HepG2 (cell line): ENCODE results near the gene ACADVL. TPM values are rescaled to one million over a fixed set of nuclear protein-coding genes. Genes with fewer than 3 reads are reported as not detected.

Experiments used
- CEBPB ChIP-seq: IDR thresholded peaks from 2 replicates; pipeline ENCODE4 v1.6.1; 2011; ENCODE audit warnings: low read depth, low read length, improper control_type of control experiment, borderline replicate concordance
- DMAP1 ChIP-seq: IDR thresholded peaks from 2 replicates; pipeline ENCODE4 v1.6.1; 2016
- FOXK2 ChIP-seq: fragments of 450-650 bp; IDR thresholded peaks from 2 replicates; pipeline ENCODE4 v1.6.1; 2016
- JUND ChIP-seq: sonication (generic); formaldehyde crosslinking; IDR thresholded peaks from 2 replicates; pipeline ENCODE4 v1.8.0; 2022; ENCODE audit warnings: mild to moderate bottlenecking, missing genetic modification reagents
- KMT2B ChIP-seq: IDR thresholded peaks from 2 replicates; pipeline ENCODE4 v1.6.1; 2016; ENCODE audit warnings: missing genetic modification reagents, missing compliant biosample characterization
- PHF8 ChIP-seq: sonication (generic); formaldehyde crosslinking; IDR thresholded peaks from 2 replicates; pipeline ENCODE4 v1.5.0; 2020; ENCODE audit warnings: missing genetic modification reagents
- SIN3A ChIP-seq: IDR thresholded peaks from 2 replicates; pipeline ENCODE4 v1.6.1; 2011; ENCODE audit warnings: low read depth, mild to moderate bottlenecking, control low read depth, low read length, borderline replicate concordance
- SP2 ChIP-seq: sonication (generic); formaldehyde crosslinking; IDR thresholded peaks from 2 replicates; pipeline ENCODE4 v1.5.1; 2020; ENCODE audit warnings: mild to moderate bottlenecking, missing genetic modification reagents
- ZFP37 ChIP-seq: sonication (generic); formaldehyde crosslinking; IDR thresholded peaks from 2 replicates; pipeline ENCODE4 v1.4.0; 2020; ENCODE audit warnings: missing genetic modification reagents, borderline replicate concordance
- ZFY ChIP-seq: sonication (generic); formaldehyde crosslinking; IDR thresholded peaks from 2 replicates; pipeline ENCODE4 v1.4.0; 2020; ENCODE audit warnings: missing genetic modification reagents
- ZNF205 ChIP-seq: IDR thresholded peaks from 2 replicates; pipeline ENCODE4 v1.6.1; 2018; ENCODE audit warnings: missing biosample characterization, missing genetic modification reagents
- ZNF563 ChIP-seq: sonication (generic); formaldehyde crosslinking; IDR thresholded peaks from 2 replicates; pipeline ENCODE4 v1.8.0; 2022; ENCODE audit warnings: mild to moderate bottlenecking, moderate library complexity, missing genetic modification reagents
- ZNF607 ChIP-seq: sonication (generic); formaldehyde crosslinking; IDR thresholded peaks from 2 replicates; pipeline ENCODE4 v1.5.1; 2020; ENCODE audit warnings: missing genetic modification reagents, mild to moderate bottlenecking, borderline replicate concordance
- ZNF709 ChIP-seq: sonication (generic); formaldehyde crosslinking; IDR thresholded peaks from 2 replicates; pipeline ENCODE4 v1.5.0; 2020; ENCODE audit warnings: mild to moderate bottlenecking, missing genetic modification reagents
- ZNF740 ChIP-seq: sonication (generic); formaldehyde crosslinking; IDR thresholded peaks from 2 replicates; pipeline ENCODE4 v1.4.0; 2020; ENCODE audit warnings: missing genetic modification reagents
- ZNF746 ChIP-seq: sonication (generic); formaldehyde crosslinking; IDR thresholded peaks from 2 replicates; pipeline ENCODE4 v1.8.0; 2022; ENCODE audit warnings: mild to moderate bottlenecking, missing genetic modification reagents
- ZNF782 ChIP-seq: sonication (generic); formaldehyde crosslinking; IDR thresholded peaks from 2 replicates; pipeline ENCODE4 v1.4.0; 2020; ENCODE audit warnings: missing genetic modification reagents, mild to moderate bottlenecking, borderline replicate concordance
- ZSCAN21 ChIP-seq: sonication (generic); formaldehyde crosslinking; IDR thresholded peaks from 2 replicates; pipeline ENCODE4 v1.8.0; 2022; ENCODE audit warnings: mild to moderate bottlenecking, missing genetic modification reagents, moderate library complexity, borderline replicate concordance
- polyA plus RNA-seq, 8 experiments: library from polyadenylated mRNA; depleted of rRNA in 3 of 8; stranded (reverse) in 7 of 8; unstranded in 1 of 8; fragments of >200 nt; fragmentation: Illumina TruSeq in 4 of 8; extraction: Trizol in 4 of 8; gene quantifications; 2 replicates each; pipeline versions ENCODE4 v1.2.1 to v1.2.3, GENCODE V29; 2011 to 2016; ENCODE audit warnings: low read depth in 4 of 8, missing spikeins in 1 of 8, mixed read lengths in 1 of 8; ENCODE audit not compliant: insufficient read depth in 1 of 8
- total RNA-seq, 5 experiments: library from RNA; depleted of rRNA; stranded (reverse); fragments of >200 nt; fragmentation: Illumina TruSeq; extraction: Trizol; gene quantifications; 2 replicates each; pipeline ENCODE4 v1.2.3, GENCODE V29; 2016; ENCODE audit warnings: low read depth in 1 of 5
- TF ChIP-seq, protein P1 (sequence below): sonication (generic); formaldehyde crosslinking; IDR thresholded peaks from 2 replicates; pipeline ENCODE4 v1.4.0; 2020; ENCODE audit warnings: low read depth, missing genetic modification reagents
- TF ChIP-seq, protein P2 (sequence below): sonication (generic); formaldehyde crosslinking; IDR thresholded peaks from 2 replicates; pipeline ENCODE4 v1.4.0; 2020; ENCODE audit warnings: missing genetic modification reagents, borderline replicate concordance
- TF ChIP-seq, protein P3 (sequence below): sonication (generic); formaldehyde crosslinking; IDR thresholded peaks from 2 replicates; pipeline ENCODE4 v1.4.0; 2020; ENCODE audit warnings: missing genetic modification reagents, borderline replicate concordance

The ACADVL gene
- total and polyA plus RNA-seq, 2 of the 13 experiments (the other 11 are each of a cell fraction or from before 2014, with no cell fraction given): 219 to 412 TPM

- TF ChIP-seq, protein P1, sequence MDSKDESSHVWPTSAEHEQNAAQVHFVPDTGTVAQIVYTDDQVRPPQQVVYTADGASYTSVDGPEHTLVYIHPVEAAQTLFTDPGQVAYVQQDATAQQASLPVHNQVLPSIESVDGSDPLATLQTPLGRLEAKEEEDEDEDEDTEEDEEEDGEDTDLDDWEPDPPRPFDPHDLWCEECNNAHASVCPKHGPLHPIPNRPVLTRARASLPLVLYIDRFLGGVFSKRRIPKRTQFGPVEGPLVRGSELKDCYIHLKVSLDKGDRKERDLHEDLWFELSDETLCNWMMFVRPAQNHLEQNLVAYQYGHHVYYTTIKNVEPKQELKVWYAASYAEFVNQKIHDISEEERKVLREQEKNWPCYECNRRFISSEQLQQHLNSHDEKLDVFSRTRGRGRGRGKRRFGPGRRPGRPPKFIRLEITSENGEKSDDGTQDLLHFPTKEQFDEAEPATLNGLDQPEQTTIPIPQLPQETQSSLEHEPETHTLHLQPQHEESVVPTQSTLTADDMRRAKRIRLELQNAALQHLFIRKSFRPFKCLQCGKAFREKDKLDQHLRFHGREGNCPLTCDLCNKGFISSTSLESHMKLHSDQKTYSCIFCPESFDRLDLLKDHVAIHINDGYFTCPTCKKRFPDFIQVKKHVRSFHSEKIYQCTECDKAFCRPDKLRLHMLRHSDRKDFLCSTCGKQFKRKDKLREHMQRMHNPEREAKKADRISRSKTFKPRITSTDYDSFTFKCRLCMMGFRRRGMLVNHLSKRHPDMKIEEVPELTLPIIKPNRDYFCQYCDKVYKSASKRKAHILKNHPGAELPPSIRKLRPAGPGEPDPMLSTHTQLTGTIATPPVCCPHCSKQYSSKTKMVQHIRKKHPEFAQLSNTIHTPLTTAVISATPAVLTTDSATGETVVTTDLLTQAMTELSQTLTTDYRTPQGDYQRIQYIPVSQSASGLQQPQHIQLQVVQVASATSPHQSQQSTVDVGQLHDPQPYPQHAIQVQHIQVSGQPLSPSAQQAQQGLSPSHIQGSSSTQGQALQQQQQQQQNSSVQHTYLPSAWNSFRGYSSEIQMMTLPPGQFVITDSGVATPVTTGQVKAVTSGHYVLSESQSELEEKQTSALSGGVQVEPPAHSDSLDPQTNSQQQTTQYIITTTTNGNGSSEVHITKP (CRISPR knock-in tag): no peak
- TF ChIP-seq SIN3A (peak; percentile 72; the same call in 1 of the 2 replicates), CEBPB (no peak), FOXK2 (no peak), ZNF782 (no peak), ZNF746 (CRISPR knock-in tag) (no peak), PHF8 (CRISPR knock-in tag) (peak; percentile 57), ZNF709 (CRISPR knock-in tag) (no peak), ZNF563 (CRISPR knock-in tag) (0 out of 2 replicates have a peak, but pooled peaks have one; percentile 47), ZNF740 (CRISPR knock-in tag) (peak; percentile 69; the same call in 1 of the 2 replicates), JUND (CRISPR knock-in tag) (no peak), ZFP37 (CRISPR knock-in tag) (no peak), DMAP1 (CRISPR knock-in tag) (no peak; the same call in 1 of the 2 replicates), KMT2B (no peak), ZSCAN21 (CRISPR knock-in tag) (0 out of 2 replicates have a peak, but pooled peaks have one; percentile 43), ZNF607 (CRISPR knock-in tag) (no peak), ZNF205 (CRISPR knock-in tag) (no peak), SP2 (CRISPR knock-in tag) (no peak), ZFY (peak; percentile 64)
- TF ChIP-seq, protein P2, sequence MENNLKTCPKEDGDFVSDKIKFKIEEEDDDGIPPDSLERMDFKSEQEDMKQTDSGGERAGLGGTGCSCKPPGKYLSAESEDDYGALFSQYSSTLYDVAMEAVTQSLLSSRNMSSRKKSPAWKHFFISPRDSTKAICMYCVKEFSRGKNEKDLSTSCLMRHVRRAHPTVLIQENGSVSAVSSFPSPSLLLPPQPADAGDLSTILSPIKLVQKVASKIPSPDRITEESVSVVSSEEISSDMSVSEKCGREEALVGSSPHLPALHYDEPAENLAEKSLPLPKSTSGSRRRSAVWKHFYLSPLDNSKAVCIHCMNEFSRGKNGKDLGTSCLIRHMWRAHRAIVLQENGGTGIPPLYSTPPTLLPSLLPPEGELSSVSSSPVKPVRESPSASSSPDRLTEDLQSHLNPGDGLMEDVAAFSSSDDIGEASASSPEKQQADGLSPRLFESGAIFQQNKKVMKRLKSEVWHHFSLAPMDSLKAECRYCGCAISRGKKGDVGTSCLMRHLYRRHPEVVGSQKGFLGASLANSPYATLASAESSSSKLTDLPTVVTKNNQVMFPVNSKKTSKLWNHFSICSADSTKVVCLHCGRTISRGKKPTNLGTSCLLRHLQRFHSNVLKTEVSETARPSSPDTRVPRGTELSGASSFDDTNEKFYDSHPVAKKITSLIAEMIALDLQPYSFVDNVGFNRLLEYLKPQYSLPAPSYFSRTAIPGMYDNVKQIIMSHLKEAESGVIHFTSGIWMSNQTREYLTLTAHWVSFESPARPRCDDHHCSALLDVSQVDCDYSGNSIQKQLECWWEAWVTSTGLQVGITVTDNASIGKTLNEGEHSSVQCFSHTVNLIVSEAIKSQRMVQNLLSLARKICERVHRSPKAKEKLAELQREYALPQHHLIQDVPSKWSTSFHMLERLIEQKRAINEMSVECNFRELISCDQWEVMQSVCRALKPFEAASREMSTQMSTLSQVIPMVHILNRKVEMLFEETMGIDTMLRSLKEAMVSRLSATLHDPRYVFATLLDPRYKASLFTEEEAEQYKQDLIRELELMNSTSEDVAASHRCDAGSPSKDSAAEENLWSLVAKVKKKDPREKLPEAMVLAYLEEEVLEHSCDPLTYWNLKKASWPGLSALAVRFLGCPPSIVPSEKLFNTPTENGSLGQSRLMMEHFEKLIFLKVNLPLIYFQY (CRISPR knock-in tag): no peak
- TF ChIP-seq, protein P3, sequence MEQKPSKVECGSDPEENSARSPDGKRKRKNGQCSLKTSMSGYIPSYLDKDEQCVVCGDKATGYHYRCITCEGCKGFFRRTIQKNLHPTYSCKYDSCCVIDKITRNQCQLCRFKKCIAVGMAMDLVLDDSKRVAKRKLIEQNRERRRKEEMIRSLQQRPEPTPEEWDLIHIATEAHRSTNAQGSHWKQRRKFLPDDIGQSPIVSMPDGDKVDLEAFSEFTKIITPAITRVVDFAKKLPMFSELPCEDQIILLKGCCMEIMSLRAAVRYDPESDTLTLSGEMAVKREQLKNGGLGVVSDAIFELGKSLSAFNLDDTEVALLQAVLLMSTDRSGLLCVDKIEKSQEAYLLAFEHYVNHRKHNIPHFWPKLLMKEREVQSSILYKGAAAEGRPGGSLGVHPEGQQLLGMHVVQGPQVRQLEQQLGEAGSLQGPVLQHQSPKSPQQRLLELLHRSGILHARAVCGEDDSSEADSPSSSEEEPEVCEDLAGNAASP (CRISPR knock-in tag): no peak
These were observed 18.2 kb downstream of the ACADVL start (continued) for GRCh38 chr17:7237761-7238419.
